GM12801 (cell line): Measurements from ENCODE around the gene XKR7.

Experiments used
- CTCF ChIP-seq: IDR thresholded peaks from one replicate; pipeline ENCODE4 v1.5.1; 2011; ENCODE audit warnings: control low read depth; ENCODE audit not compliant: insufficient read length; ENCODE audit errors: extremely low read depth

Gene XKR7

GRCh38 chr20:31945785-31946184, 22.2 kb upstream of the XKR7 start:
- no peak for TF ChIP-seq CTCF

DNA sequence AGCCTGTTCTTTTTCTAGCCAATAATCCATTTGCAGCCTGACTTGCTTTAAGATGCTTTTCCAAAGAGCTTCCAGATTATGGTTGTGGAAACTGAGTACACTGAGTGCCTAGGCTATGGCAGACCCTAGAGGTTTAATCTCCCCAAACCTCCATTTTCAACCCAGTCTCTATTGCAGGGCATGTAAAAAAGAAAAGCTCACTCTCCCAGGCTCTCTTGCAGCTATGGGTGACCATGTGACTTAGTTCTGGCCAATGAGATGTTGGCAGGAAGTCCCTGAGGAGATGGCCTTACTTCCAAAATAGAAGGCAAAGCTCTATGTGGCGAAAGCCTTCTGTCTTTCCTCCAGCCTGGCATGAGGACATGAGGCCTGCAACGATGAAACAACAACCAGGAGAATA, 19.9 kb upstream of the XKR7 start:
- no peak for TF ChIP-seq CTCF

DNA sequence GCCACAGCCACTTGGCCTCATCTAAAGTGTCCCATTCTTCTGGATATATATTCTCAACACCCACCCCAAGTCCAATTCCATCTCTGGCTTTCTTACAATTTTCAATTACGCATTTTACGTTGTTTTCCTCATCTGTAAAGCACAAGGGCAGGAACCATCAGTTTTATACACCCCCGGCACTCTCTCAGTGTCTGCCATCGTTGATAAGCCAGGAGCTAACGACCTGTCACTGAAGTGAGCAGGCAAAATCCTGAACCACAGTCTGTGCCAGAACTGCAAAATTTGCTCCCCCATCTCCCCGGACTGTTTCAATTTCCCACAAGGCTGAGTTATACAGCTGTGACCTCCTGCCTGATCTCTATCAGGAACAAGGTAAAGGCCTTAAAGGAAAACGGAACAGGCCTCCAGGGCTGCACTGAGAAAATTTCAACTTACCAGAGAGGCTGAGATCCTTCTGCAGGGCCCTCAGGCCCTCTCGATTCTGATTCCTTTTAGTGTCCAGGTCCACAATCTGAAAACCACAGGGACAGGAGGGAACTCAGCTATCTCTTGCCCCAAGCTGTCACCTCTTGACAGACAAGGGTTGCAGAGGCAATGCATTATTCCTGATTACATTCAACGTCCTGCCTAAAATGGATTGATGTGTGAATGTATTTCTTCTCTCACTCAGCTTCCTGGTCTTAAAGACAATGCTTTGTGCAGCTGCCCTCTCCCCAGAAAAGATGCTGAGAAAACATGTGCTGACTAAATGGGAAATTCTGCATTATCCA, 17.9 kb upstream of the XKR7 start:
- TF ChIP-seq CTCF, result no peak

DNA sequence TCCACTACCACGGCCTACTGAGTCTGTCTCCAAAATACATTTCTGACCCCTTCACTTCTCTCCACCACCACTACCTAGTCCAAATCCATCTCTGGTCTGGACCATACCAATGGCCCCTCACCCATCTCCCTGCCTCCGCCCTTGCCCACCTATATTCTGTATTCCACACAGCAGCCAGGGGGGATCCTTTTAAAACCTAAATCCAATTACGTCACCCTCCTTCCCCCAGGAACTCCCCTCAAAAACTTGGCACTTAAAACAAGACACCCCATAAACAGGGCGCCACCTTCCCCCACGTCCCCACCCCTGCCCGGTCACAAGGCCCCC, 16.8 kb upstream of the XKR7 start:
- TF ChIP-seq CTCF, result no peak

- peak; percentile 68 for TF ChIP-seq CTCF
Observed at GRCh38 chr20:31951530-31952453, 16.2 kb upstream of the XKR7 start, which contains the start of gene PDRG1. Gene PDRG1 (minus strand): TSS chr20:31952046. CDS start chr20:31951961, 85 bp downstream.

DNA sequence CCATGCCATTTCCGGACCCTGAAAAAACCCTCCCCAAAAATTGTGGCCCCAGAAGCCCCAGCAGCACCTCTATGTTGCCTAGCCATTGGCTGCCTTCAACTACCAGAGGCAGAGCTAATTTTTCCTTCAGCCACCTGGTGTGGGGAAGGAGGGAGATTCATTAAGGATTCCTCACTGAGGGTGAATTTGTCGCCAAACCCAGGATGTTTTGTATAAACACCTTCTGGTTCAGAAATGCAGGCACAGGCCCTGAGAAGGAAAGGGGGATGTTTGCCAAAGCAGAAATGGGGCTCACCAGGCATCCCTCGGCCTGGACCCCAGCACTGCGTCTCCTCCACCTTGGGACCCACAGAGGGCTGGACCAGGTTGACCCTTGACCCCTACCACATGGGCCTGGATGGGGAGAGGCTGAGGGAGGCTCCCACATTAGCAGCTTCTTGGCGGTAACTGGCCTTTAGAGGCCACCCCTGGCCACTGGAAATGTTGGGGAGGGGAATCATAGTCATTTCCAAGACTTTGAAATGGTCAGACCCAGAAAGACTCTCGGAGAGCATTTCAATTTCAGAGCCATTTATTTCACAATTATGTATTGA, 14.3 kb upstream of the XKR7 start:
- TF ChIP-seq CTCF, result no peak

GRCh38 chr20:31954500-31954899, 13.5 kb upstream of the XKR7 start:
- no peak for TF ChIP-seq CTCF
